GM18858 (cell line): ENCODE data around the gene SDK1.

Experiments used
- ATAC-seq: cut with Tn5 transposase; IDR thresholded peaks from one replicate; pipeline ENCODE4 v1.9.1; 2021; ENCODE audit not compliant: unreplicated experiment

Gene SDK1

DNA sequence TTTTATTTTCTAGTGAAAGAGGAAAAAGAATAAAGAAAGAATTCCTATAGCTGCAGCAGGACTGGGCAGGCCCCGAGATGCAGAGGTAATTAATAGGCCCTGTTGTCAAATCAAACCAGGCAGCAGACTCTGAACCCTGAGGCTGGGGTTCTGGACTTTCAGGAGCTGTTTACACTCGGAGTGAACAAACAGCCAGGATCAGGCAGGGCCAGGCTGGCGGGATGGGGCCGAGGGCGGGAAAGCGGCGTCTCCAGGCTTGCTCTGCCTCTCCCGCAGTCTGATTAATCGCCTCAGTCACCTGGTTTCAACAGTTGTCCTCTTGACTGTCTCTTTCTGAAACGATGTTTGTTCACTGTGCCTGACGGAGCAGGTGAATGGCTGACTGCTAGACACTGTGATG lies 705.6 kb downstream of the SDK1 start:
- no peak for ATAC-seq

DNA sequence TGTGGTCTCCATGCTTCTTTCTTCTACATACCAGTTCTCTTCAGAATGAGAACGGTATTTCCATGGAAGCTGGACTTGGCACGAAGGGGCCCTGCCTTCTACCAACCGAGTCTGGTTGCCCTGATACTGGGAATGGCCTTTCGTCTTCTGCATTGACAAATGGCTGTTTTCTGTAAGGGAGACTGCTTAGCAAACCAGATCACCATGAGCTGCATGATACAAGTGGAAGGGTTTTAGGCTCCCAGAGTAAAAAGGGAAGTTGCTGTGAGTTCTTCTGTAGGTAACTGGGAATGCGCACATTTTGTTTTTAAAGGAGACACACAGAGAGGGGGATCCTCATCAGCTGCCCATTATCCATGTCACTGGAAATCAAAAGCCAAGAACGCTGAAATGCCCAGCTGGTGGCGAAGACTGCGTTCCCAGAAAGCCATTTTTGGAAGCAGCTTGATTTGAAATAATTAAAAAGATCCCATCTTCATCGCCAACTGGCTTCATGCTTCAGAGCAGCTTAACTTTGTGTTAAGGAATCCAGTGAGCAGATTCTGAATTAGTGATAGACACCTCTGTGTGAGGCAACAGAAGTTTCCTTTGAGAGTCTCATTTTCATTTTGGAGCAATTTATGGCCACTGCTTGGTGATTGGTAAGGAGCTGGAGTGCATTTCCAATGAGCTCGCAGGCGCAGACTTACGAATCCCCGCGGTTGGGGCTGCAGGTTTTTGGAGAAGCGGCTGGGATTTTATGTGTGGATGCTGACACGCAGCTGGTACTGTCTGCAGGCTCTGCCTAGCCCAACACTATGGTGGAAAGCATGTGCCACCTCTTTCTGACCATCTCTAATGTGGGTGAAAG lies 708.4 kb downstream of the SDK1 start:
- ATAC-seq, result no peak

DNA sequence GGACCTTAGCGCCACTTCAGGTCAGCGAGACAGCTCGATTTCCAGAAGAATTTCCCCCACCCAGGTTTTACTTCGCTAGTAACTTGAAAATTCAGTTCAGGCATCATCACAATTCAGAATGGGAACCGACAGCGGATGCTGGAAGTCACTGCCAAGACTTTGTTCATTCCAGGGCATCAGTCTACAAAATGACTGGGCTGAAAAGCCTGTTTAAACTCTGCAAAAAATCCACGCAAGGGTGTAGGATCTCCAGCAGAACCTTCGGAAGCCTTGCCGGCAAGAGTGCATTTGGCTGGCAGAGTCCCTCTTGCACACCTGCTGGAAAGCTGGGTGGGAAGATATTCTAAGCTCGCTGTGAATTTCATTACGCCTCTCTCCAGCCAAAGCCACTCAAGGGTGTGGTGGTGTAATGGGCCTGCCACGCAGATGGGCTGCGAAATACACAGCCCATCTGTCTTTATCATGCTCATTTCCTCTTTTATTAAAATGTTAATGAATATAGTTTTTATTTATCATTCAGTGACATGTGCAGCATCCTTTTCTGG lies 709.1 kb downstream of the SDK1 start:
- no peak for ATAC-seq

DNA sequence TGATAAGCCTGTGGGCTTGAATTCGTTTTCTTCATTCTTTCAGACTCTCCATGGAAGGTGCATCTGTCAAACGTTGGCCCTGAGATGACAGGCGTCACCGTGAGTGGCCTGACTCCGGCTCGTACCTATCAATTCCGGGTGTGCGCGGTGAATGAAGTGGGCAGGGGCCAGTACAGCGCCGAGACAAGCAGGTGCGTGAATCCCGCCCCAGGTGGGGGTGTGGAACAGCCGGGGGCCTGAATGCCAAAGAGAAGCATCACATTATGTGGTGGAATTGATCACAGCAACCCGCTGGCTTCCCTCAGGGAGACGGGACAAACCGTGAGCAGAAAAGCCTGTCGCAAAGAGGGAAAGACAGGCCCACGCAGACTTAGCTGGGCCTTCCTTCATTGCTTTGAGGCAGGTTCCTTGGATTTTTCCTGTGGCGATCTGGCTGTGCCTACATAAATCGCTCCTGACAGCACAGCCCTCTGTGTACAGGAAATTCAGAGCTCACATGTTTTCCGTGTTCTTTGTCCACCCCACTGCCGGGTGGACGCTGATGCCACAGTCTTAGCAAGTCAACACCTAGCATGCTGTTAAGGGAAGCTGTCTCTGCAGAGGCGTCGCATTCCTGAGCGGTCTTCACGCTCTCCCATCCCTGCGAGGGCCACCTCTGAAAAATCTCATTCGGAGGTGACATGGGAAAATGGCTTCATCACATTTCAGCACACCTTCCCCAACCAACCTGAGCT lies 710.0 kb downstream of the SDK1 start:
- no peak for ATAC-seq

DNA sequence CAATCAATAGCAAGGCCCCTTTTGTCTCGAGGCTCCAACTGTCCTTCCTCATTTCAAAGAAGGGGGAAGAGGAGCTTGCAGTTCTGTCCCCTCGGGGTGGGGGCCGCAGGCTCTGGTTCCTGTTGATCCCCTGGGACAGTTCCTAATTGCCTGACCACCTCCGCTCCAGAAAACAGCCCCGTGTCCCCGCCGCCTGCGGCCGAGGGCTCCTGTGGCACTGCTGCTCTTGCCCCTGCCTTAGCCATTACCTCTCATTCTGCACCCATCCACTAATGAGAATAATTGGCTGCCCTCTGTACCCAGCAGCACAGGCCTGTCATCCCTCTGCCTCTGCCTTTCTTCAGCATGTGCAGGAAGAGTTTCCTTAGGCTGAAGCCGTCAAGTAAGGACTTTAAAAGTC lies 712.7 kb downstream of the SDK1 start:
- ATAC-seq, result no peak

DNA sequence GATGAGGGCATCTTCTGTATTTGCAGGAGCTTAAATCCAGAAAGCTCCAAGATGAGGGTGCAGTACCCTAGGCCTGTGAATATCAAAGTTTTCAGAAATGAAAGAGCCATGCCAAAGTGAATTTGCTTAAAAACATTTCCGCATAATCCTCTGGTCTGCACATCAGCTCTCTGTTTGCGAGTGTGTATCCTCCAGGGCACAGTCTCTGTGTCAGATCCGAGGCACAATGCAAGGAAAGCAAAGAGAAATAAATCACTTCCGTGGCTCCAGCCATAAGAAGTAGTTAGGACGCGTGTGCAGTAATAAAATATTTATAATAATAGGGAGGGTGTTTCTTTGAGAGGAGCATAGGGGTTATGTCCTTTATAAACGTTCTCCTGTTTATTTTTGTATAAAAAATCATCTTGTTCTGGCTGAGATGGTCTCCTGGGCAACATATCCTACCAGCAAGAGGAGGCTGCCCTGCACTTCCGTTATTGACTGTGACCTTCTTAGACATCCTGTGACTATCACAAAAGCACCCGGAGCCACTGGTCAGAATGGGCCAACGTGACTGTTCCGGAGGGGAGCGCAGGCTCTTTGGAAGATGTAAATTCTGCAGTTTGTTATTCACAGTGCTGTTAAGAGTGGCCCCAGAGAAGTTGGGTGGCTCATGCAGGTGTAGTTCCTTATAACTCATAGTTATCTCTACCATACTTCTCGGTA lies 713.4 kb downstream of the SDK1 start:
- ATAC-seq, result no peak

DNA sequence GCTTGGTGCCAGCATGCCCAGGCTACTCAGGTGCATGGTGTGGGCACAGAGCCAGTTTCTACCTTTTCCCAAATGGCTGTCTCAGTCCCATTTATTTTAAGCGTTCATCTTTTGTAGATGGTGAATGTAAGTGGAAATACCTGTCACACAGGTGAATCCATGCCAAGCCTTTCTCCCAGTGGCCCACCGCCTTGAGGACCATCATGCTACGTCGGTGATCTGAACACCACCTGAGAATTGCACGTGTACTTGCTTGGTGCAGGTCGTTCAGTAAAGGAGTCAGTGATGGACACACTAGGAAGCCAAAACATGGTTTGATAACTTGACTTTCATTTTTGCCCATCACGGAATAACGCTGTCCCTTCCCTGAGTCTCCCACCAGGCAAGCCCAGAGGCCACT lies 714.3 kb downstream of the SDK1 start:
- ATAC-seq, result no peak

DNA sequence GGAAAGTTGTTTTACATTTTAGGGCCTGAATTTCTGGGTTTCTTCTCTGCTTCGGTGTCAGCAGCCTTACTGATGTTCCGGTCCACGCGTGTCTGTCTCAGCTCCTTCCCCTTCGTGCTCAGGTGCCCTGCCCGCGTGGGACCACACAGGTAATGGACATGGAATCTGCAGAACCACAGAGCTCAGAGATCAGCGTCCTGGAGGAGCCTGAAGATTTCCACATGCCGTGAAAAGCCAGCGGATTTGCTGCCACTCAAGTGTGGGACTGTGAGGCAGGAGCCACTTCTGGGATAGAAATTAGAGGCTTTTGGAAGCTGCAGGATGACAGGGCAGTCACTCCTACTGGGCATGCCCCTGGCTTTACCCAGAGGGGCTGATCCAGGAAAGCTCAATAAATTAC lies 714.9 kb downstream of the SDK1 start:
- ATAC-seq, result no peak

DNA sequence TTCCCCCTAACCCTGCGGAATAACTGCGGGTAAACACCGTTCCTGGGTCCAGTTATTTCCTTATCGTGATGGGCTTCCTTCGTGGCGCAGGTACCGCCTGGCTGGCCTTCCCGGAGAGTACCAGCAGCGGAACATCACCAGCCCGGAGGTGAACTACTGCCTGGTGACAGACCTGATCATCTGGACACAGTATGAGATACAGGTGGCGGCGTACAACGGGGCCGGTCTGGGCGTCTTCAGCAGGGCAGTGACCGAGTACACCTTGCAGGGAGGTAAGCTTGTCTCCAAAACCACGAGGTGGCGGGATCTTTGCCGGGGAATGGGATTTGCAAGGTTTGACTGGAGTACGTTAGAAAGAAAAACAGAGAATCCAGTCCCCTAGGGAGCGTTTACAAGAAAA lies 716.0 kb downstream of the SDK1 start:
- ATAC-seq, result no peak

DNA sequence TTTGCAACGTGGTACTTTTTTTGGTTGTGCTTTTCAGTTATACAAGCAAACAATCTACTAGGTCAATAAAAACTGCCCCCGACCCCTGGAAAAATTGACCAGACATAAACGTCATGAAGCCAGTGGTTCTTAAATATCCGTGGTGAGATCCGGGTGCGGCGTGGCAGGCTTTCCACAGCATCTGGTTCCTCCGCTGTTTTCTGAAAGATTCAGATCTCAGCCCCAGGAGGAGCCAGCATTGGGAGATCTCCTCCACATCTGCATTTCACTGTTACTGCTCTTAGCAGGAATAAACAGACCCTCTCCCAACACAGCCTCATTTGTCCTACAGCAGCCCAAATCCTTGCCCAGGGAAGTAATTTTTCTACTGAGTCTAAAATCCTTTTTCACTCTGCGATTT lies 716.7 kb downstream of the SDK1 start:
- ATAC-seq, result no peak

DNA sequence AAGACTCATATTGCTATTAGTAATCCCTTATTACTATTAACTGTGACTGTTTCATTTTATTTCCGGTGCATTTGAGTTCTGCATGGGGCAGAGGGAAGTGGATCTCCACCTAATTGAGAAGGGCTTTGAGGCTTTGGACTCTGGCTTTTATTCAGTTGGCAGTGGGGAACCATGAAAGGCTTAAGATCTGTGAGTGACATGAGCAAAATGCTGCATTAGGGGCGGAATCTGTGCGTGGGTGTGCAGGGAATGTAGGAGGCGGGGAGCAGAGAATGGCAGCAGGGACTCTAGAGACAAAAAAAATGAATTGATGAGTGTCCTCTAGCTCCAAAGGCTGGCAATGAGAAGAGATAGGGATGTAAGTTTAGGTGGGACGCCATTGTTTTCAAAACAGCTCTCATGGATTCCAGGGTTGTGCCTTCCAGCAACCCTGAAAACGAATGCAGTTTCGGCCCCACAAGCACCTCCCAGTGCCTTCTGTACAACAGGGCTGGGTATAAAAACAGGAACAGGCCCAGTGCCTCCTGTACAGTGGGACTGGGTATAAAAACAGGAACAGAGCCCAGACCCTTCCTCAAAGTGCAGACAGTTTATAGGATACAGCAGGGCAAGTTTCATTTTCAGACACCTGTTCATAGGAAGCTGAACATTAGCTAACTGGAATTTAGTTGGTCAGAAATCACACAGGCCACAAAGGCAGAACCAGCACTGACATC lies 717.7 kb downstream of the SDK1 start:
- ATAC-seq, result no peak

DNA sequence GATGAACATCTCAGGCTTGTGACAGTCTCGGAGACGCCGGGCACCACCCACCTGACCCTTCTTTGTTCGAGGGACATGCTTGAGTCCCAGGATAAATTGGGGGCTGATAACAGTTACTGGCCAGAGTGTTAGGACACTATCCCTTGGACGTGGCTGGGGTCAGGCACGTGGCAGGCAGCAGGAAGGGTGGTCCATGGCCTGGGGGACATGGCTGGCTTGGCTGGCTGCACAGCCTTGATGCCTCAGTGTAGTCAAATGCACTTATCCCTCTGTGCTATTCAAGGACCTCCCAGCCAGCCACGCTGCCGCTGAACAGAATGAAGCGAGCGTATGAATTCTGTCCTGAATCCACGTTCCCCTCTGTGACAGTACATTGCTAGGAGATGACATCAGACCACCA lies 719.0 kb downstream of the SDK1 start:
- ATAC-seq, result no peak

DNA sequence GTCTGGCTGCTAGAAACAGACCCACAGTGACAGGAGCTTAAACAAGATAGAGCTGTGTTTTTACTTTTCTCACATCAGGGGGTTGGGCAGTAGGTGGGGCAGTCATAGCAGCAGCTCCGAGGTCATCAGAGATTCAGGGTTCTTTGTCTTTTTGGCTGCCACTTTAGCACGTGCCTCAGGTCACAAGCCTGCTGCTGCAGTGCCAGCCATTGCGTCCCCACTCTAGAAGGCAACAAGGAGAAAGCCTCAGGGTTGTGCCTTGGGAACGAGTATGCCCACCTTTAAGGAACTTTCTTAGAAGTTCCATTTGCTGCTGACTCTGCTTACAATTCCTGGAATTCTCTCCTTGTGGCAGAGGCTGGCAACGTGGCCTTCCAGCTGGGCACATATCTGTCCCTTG lies 720.4 kb downstream of the SDK1 start:
- ATAC-seq, result no peak

DNA sequence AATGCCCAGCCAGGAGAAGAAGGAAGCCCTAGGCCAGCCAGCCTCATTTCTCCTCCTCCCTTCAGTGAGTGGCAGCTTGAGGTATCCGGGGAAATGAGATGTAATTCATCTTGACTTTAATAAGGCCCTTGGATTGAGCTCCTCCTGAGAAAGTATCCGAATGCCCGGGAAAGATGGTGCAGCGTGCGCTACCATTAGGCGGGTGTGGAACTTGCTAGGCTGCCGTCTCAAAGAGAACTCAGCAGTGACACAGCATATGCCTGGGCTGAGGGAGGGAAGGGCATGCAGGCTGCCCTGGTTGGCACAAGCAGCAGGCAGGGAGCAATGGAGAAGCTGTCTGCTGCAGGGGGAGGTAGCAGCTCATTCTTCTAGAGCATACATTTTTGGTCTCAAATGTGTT lies 721.2 kb downstream of the SDK1 start:
- ATAC-seq, result no peak

DNA sequence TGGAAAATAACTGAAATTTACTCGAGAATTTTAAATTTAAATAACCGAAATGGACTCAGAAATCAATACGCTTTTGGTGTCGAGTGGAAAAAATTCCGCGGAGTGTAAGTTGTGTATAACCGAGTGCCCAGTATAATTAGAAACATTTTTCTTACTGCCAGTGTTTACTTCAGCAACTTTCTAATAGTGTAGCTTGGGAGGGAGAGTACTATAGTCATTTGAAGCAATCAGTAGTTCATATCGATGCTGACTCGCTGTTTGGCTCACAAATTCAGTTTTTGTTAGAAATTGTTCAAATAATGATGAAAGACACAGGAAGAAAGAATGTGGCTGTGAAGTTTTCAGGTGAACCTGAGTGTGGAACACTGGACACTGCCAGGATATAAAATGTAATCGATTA lies 722.5 kb downstream of the SDK1 start:
- ATAC-seq, result no peak

DNA sequence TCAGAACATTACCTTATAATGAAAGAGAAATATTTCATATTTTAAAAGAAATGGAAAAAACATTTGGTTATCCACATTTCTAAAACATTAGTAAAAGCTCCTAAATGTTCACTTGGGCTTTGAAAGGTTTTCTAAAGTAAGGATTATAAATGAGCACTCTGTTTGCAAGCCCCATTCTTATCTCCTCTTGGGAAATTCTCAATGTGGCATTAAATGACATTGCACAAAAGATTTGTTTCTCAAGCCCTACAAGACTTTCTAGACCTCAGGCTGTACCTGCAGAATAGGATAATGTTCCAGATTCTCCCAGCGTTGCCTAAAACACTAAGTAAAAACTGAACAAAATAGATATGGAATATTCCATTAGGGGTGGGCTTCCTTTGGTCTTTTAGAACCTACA lies 723.1 kb downstream of the SDK1 start:
- ATAC-seq, result no peak

DNA sequence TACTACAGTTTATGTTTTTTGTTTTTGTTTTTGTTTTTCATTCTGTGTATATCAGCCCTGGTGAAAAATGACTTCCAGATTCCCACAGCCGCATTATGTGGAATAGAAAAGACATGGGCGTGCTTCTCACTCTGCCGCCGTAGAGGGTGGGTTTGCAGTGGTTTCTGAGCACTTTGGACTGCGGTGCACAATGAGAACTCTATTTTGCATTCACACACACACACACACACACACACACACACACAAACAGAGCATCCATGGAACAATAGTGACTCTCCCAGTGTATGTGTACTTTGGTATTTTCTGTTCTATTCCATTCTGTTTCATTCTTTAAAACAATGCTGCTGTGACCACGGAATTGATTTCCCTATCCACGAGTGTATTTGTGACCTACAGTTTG lies 723.8 kb downstream of the SDK1 start:
- no peak for ATAC-seq

DNA sequence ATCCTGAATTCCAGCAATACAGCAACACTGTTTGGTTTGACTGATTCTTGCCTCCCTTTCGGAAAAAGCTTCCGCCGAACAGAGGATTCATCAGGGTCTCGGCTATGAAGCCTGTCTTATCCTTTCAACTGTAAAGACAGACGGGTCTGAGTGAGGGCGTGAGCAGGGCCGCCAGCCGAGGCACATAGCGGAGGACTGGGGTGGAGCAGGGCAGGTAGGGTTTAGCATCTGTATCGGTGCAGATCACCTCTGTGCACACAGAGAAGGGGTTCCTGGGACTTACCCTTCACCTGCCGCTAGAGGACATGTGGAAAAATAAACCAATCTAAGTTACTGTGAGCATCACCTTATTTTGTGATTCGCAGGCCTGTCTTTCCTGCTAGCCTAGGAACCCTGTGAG lies 724.2 kb downstream of the SDK1 start:
- ATAC-seq, result no peak

DNA sequence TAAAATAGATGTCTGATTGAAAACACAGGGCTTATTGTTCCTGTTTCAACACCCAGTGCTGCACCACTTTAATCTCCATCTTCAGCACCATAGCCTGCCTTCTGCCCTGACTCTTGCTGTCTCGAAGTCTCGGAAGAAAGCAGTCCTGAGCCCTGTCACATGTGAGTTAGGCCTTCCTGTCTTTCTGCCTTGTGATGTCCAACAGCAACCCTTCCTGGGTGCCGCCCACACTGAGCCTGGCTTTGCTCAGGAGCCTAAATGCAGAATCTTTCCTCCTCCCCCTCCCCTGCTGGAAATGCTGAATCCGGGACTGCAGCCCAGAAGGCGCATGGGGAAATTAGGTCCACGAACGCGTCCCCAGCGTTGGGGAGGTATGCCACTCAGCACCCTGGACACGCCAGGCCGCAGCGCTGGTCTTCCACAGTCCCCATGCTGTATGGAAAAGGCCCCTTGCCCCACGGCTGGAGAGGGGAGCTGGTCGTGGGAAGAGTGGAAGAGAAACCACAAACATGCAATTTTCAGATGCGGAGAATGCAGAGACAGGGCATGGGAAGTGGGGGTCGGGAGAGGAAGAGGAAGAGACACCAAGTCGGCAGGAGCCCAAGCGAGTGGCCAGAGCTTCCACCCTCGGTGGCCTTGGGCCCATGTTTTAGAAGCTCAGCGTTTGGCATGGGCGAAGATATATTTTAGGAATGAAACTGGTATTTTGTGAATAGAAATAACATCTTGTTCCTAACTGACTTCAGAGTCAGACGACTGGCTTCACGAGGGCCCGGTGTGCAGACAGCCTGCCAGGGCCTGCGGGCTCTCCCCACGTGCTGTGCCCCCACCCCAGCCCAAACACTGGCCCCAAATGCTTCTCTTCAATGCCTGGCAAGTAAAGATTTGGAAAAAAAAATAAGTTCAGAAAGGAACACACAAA lies 724.9 kb downstream of the SDK1 start:
- no peak for ATAC-seq

DNA sequence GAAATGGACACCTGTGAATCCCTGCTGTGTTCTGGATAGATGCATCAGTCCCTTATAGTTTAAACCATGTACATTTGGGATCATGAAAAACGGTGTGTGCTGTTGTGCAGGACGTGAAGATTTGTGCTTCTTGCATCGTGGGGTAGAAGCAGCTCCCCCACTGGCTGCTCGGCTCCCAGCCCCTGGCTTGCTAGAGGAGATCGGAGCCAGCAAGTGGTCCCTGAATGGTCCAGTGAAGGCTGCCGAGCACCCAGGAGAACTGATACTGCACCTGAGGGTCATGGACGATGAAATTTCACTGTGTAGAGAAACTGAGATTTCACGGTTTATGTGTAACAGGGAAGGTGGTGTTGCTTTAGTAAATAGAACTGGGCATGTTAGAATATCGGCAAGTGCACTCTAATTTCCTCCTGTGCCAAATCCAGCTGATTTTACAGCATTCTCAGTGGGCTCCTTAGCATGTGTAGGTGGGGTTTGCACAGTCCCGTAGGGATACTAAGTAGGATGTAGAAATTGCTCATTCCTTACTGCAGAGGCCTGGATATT lies 726.0 kb downstream of the SDK1 start:
- no peak for ATAC-seq
